Activated CD8-positive, alpha-beta T cell treated with anti-CD3 and anti-CD28 coated beads for 36 hours (primary cell): ENCODE measurements around the gene HCLS1. TPM values are rescaled to one million over a fixed set of nuclear protein-coding genes. Genes with fewer than 3 reads are reported as not detected.

Experiments used
- ATAC-seq: fragments of 200-7000 bp; cut with Tn5 transposase; one replicate; pipeline ENCODE4 v1.10.0; 2021; ENCODE audit warnings: mild to moderate bottlenecking, moderate library complexity
- CTCF ChIA-PET: fragments of 350-600 bp; sonication (Branson Sonifier 250); formaldehyde crosslinking; loops from one replicate; lab custom pipeline; 2021; ENCODE audit warnings: antibody characterized with exemption; lab: Charles Lee
- POLR2A ChIA-PET: fragments of 350-600 bp; sonication (Branson Sonifier 250); formaldehyde crosslinking; loops from one replicate; lab custom pipeline; 2021; ENCODE audit warnings: antibody characterized with exemption; lab: Charles Lee
- DNase-seq: peaks from one replicate; pipeline ENCODE4 v3.0.0-alpha.2; 2020
- H3K27ac Mint-ChIP-seq: one replicate; pipeline ENCODE4 v1.8.0; 2021; ENCODE audit warnings: mild to moderate bottlenecking, mixed read lengths
- H3K27me3 Mint-ChIP-seq: one replicate; pipeline ENCODE4 v1.8.0; 2021; ENCODE audit warnings: mixed read lengths
- H3K36me3 Mint-ChIP-seq: one replicate; pipeline ENCODE4 v1.8.0; 2021; ENCODE audit warnings: low read depth, mixed read lengths
- H3K4me1 Mint-ChIP-seq: one replicate; pipeline ENCODE4 v1.8.0; 2021; ENCODE audit warnings: low read depth, mixed read lengths
- H3K4me3 Mint-ChIP-seq: one replicate; pipeline ENCODE4 v1.8.0; 2021; ENCODE audit warnings: mild to moderate bottlenecking, moderate library complexity, mixed read lengths
- H3K9me3 Mint-ChIP-seq: one replicate; pipeline ENCODE4 v1.8.0; 2021; ENCODE audit warnings: mixed read lengths
- intact Hi-C: fragments of 100-400 bp; cut with micrococcal nuclease; formaldehyde crosslinking; loops from one replicate; pipeline ENCODE4 v1.10.0; 2022
- total RNA-seq, 2 experiments: library from RNA; stranded (reverse); gene quantifications; one replicate each; pipeline ENCODE4 v1.2.3, GENCODE V29; 2021
- TF ChIP-seq, protein P1 (sequence below): fragments of 200-600 bp; IDR thresholded peaks from one replicate; pipeline ENCODE4 v1.8.0; 2022; ENCODE audit warnings: antibody characterized with exemption, mild to moderate bottlenecking

Gene HCLS1
- total RNA-seq, 2 experiments from 2014 or later = 196 to 199 TPM

DNA sequence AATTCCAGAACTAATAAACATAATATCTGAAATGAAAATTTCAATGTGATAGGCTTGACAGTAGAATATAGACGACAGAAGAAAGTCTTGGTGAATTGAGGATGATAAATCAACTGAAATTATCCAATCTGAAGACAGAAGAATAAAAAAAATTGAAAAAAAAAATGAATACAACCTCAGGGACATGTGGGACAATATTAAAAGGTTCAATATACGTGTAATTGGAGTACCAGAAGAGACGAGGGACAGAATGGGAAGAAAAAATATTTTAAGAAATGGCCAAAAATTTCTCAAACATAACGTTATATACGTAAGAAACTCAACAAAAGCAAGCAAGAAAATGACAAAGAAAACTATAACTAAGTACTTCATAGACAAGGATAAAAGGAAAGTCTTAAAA lies 43.3 kb upstream of the HCLS1 start:
- CTCF ChIA-PET = no interaction called here
- ATAC-seq (no peak), DNase-seq (no peak)
- no peak overlapping the region for H3K27ac Mint-ChIP-seq
- no peaks in the 10 kb centered on the region for H3K9me3 Mint-ChIP-seq
- H3K4me1 Mint-ChIP-seq = no peaks in the 10 kb centered on the region
- H3K36me3 Mint-ChIP-seq = peaks cover 34% of the 10 kb centered on the region
- POLR2A ChIA-PET = no interaction called here
- intact Hi-C loops = no loop called here
- no peaks in the 10 kb centered on the region for H3K27me3 Mint-ChIP-seq
- TF ChIP-seq, protein P1, sequence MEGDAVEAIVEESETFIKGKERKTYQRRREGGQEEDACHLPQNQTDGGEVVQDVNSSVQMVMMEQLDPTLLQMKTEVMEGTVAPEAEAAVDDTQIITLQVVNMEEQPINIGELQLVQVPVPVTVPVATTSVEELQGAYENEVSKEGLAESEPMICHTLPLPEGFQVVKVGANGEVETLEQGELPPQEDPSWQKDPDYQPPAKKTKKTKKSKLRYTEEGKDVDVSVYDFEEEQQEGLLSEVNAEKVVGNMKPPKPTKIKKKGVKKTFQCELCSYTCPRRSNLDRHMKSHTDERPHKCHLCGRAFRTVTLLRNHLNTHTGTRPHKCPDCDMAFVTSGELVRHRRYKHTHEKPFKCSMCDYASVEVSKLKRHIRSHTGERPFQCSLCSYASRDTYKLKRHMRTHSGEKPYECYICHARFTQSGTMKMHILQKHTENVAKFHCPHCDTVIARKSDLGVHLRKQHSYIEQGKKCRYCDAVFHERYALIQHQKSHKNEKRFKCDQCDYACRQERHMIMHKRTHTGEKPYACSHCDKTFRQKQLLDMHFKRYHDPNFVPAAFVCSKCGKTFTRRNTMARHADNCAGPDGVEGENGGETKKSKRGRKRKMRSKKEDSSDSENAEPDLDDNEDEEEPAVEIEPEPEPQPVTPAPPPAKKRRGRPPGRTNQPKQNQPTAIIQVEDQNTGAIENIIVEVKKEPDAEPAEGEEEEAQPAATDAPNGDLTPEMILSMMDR = no peak
- no peak overlapping the region for H3K4me3 Mint-ChIP-seq

DNA sequence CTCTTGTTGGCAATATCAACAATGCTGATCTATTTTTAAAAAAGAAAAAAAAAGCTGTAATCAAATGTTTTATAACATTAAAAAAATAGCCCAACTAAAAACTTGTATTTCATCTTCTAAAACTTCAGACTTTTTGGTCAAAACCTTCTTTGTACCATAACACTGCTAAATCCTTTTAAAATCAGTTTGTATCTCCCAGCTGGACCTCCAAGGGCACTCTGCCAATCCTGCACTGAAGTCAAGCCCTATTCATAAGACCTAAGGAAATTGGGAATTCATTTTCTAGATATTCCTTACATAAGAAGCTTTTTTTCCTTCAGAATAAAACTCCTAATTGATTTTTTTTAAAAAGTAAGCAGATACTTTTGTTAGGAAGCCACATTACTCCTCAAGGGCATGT lies 38.2 kb upstream of the HCLS1 start:
- TF ChIP-seq, protein P1 = no peak
- Mint-ChIP-seq H3K27ac (no peak overlapping the region), H3K9me3 (no peaks in the 10 kb centered on the region), H3K36me3 (peaks cover 30% of the 10 kb centered on the region), H3K4me3 (no peak overlapping the region), H3K4me1 (no peaks in the 10 kb centered on the region), H3K27me3 (no peaks in the 10 kb centered on the region)
- no peak for ATAC-seq
- intact Hi-C loops = no loop called here
- no peak for DNase-seq
- POLR2A ChIA-PET = no interaction called here
- CTCF ChIA-PET = interaction anchor here (1.5 kb wide), 1 partner anchor 394 kb away, joined by 4 read pairs; no protein-coding TSS in a partner anchor

DNA sequence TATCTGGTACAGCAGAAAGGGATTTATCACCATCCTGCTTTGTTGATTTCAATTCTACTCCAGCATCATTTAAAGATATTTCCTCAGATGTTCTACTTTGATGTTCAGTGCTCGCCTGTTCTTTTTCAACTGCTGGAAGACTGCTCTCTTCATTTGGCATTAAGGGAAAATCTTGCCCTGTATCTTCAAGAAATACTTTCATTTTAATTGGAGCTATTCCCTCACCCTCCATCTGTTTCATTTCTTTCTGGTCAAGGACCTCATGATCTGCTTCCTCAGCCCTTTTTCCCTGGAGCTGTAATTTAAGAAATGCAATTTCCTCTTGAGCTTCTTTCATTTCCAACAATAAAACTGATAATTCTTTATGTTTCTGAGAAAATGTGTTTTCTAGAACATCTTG lies 37.8 kb upstream of the HCLS1 start:
- intact Hi-C loops = no loop called here
- TF ChIP-seq, protein P1 = no peak
- no peaks in the 10 kb centered on the region for H3K27me3 Mint-ChIP-seq
- no peaks in the 10 kb centered on the region for H3K9me3 Mint-ChIP-seq
- CTCF ChIA-PET = interaction anchor here (0.9 to 1.5 kb wide), 2 partner anchors 37 to 394 kb away, joined by 4 read pairs; partner anchors contain the start of gene HCLS1
- ATAC-seq = no peak
- peaks cover 27% of the 10 kb centered on the region for H3K36me3 Mint-ChIP-seq
- POLR2A ChIA-PET = no interaction called here
- no peaks in the 10 kb centered on the region for H3K4me1 Mint-ChIP-seq
- H3K27ac Mint-ChIP-seq = no peak overlapping the region
- no peak for DNase-seq
- no peak overlapping the region for H3K4me3 Mint-ChIP-seq

DNA sequence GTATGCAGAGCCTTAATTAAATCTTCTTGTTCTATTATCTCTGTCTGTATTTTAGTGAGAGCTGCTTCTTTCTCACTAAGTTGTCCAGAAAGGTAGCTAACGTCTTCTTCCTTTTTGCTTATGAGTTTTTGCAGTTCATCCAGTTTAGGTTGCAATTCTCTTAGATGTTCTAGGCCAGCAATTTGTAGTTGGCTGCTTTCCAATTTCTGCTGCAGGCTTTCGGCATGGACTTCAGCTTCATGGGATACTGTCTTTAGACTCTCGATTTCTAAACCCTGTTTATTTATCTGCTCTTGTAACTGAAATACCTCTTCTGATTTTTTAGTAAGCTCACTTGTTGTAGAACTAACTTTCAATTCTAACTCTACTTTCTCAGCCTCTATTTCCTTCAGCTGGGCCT lies 35.5 kb upstream of the HCLS1 start:
- intact Hi-C loops = no loop called here
- TF ChIP-seq, protein P1 = no peak
- no peaks in the 10 kb centered on the region for H3K27me3 Mint-ChIP-seq
- H3K4me1 Mint-ChIP-seq = peaks cover 2% of the 10 kb centered on the region
- no peak overlapping the region for H3K27ac Mint-ChIP-seq
- no peak for ATAC-seq
- POLR2A ChIA-PET = no interaction called here
- no peaks in the 10 kb centered on the region for H3K9me3 Mint-ChIP-seq
- H3K36me3 Mint-ChIP-seq = peaks cover 39% of the 10 kb centered on the region
- no peak for DNase-seq
- CTCF ChIA-PET = interaction anchor here (1.0 kb wide), 1 partner anchor 9 kb away, joined by 3 read pairs; no protein-coding TSS in a partner anchor
- H3K4me3 Mint-ChIP-seq = no peak overlapping the region

DNA sequence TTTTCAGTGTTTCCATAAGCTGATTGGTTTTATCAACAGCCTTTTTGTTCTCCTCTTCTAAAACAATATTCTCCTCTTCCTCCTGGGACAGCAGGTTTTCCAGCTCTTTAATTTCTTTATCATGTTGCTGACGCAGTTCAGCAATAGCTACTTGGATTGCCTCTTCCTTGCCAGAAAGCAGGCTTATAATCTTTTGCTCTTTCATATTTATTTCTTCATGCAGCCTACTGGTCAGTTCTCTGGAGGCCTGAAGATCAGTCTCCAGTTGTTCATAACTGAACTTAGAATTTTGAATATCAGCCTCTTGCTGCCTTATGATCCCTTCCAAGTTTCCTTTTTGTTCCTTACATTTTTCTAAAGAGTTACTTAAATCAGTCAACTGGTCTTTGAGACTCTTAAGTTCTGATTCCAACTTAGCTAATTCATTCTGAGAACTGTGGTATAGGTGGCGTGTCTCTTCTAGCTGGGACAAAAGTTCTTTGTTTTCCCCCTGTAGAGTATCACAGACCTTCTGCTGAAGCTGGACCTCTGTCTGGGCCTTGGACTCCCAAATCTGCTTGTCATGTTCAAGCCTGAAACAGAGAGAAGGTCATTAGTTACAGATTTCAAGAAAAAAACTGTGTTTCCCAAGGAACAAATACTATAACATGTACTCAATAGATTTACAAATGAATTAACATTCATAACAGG lies 31.5 kb upstream of the HCLS1 start:
- POLR2A ChIA-PET = no interaction called here
- TF ChIP-seq, protein P1 = no peak
- Mint-ChIP-seq H3K36me3 (peaks cover 40% of the 10 kb centered on the region), H3K4me3 (no peak overlapping the region), H3K9me3 (no peaks in the 10 kb centered on the region), H3K4me1 (peaks cover 8% of the 10 kb centered on the region), H3K27ac (no peak overlapping the region), H3K27me3 (no peaks in the 10 kb centered on the region)
- intact Hi-C loops = no loop called here
- DNase-seq = no peak
- CTCF ChIA-PET = interaction anchor here (1.2 kb wide), 1 partner anchor 10 kb away, joined by 4 read pairs; no protein-coding TSS in a partner anchor
- no peak for ATAC-seq
